Neuronal stem cell (in vitro differentiated cells): ENCODE measurements around the gene CACNB4.

ENCODE experiments used
- DNase-seq: peaks from one replicate; pipeline ENCODE4 v3.0.0-alpha.2; 2013; ENCODE audit warnings: low spot score
- H2AFZ ChIP-seq: one replicate; pipeline ENCODE4 v1.6.1; 2013; ENCODE audit warnings: mild to moderate bottlenecking, low read length, inconsistent platforms
- H2AK5ac ChIP-seq: 2 replicates; pipeline ENCODE4 v1.6.1; 2013; ENCODE audit warnings: low read depth, mild to moderate bottlenecking, inconsistent platforms, low read length, moderate library complexity, mixed read lengths
- H2BK120ac ChIP-seq: 2 replicates; pipeline ENCODE4 v1.6.1; 2013; ENCODE audit warnings: low read depth, mild to moderate bottlenecking, inconsistent platforms, low read length, moderate library complexity, mixed read lengths
- H2BK12ac ChIP-seq: one replicate; pipeline ENCODE4 v1.6.1; 2013; ENCODE audit warnings: low read length, inconsistent platforms
- H2BK15ac ChIP-seq: 2 replicates; pipeline ENCODE4 v1.6.1; 2013; ENCODE audit warnings: mild to moderate bottlenecking, low read length, inconsistent platforms, mixed read lengths
- H2BK5ac ChIP-seq: one replicate; pipeline ENCODE4 v1.6.1; 2013; ENCODE audit warnings: inconsistent platforms, mild to moderate bottlenecking, low read length, moderate library complexity
- H3K14ac ChIP-seq: one replicate; pipeline ENCODE4 v1.6.1; 2013; ENCODE audit warnings: low read length, inconsistent platforms
- H3K18ac ChIP-seq: 2 replicates; pipeline ENCODE4 v1.6.1; 2013; ENCODE audit warnings: low read length, inconsistent platforms
- H3K23ac ChIP-seq: 2 replicates; pipeline ENCODE4 v1.6.1; 2013; ENCODE audit warnings: low read depth, mild to moderate bottlenecking, mixed read lengths, low read length, inconsistent platforms; ENCODE audit not compliant: poor library complexity
- H3K27ac ChIP-seq: replicated peaks from 3 replicates; pipeline ENCODE4 v1.5.1; 2013; ENCODE audit warnings: low read length, inconsistent platforms
- H3K27me3 ChIP-seq, 3 experiments: 2 replicates each; pipeline ENCODE4 v1.6.1; 2013; ENCODE audit warnings: low read length in 3 of 3, mild to moderate bottlenecking in 2 of 3, inconsistent platforms in 1 of 3, low read depth in 1 of 3, mixed read lengths in 1 of 3, moderate library complexity in 1 of 3; ENCODE audit not compliant: control insufficient read depth in 3 of 3, insufficient read depth in 3 of 3
- H3K36me3 ChIP-seq, 2 donors: replicated peaks in 1 of 2; 2 replicates each; pipeline ENCODE4 v1.6.1; 2013; ENCODE audit warnings: low read length in 2 of 2; ENCODE audit not compliant: control insufficient read depth in 2 of 2, insufficient read depth in 2 of 2
- H3K4ac ChIP-seq: 2 replicates; pipeline ENCODE4 v1.6.1; 2013; ENCODE audit warnings: inconsistent platforms, mild to moderate bottlenecking, low read length, moderate library complexity
- H3K4me1 ChIP-seq, 2 donors: 1 replicate in 1 of 2; 2 replicates in 1 of 2; pipeline ENCODE4 v1.6.1; 2013; ENCODE audit warnings: low read length in 2 of 2, low read depth in 1 of 2; ENCODE audit not compliant: control insufficient read depth in 2 of 2, insufficient read depth in 1 of 2
- H3K4me2 ChIP-seq: one replicate; pipeline ENCODE4 v1.6.1; 2013; ENCODE audit warnings: mild to moderate bottlenecking, low read length, inconsistent platforms; ENCODE audit not compliant: insufficient read depth, poor library complexity, severe bottlenecking
- H3K4me3 ChIP-seq, 2 donors: 2 replicates each; pipeline ENCODE4 v1.5.1; 2013; ENCODE audit warnings: low read length in 2 of 2, mild to moderate bottlenecking in 2 of 2, inconsistent platforms in 1 of 2, moderate library complexity in 1 of 2
- H3K79me1 ChIP-seq: one replicate; pipeline ENCODE4 v1.6.1; 2013; ENCODE audit warnings: low read depth, mild to moderate bottlenecking, inconsistent platforms, low read length, moderate library complexity
- H3K9ac ChIP-seq: one replicate; pipeline ENCODE4 v1.6.1; 2013; ENCODE audit warnings: mild to moderate bottlenecking, low read depth, low read length, inconsistent platforms; ENCODE audit not compliant: poor library complexity
- H3K9me3 ChIP-seq, 2 donors: replicated peaks in 1 of 2; 2 replicates each; pipeline versions ENCODE3 to v1.6.1; 2013; ENCODE audit warnings: low read length in 2 of 2, mild to moderate bottlenecking in 2 of 2, inconsistent platforms in 1 of 2, low read depth in 1 of 2, mixed read lengths in 1 of 2, moderate library complexity in 1 of 2; ENCODE audit not compliant: control insufficient read depth in 2 of 2, insufficient read depth in 1 of 2
- H4K8ac ChIP-seq: one replicate; pipeline ENCODE4 v1.6.1; 2013; ENCODE audit warnings: low read depth, mild to moderate bottlenecking, inconsistent platforms, low read length, moderate library complexity
- H4K91ac ChIP-seq: one replicate; pipeline ENCODE4 v1.6.1; 2013; ENCODE audit warnings: low read length, low read depth, mild to moderate bottlenecking, inconsistent platforms; ENCODE audit not compliant: poor library complexity
- WGBS, 2 donors: extraction: QIAGEN DNeasy Blood & Tissue Kit; methylation state at CpG; one replicate each; pipeline ENCODE4 v1.1.7; 2013; ENCODE audit warnings: missing lambda C conversion rate in 2 of 2, mixed read lengths in 1 of 2; ENCODE audit not compliant: insufficient read length in 2 of 2, insufficient replicate concordance in 1 of 2; ENCODE audit errors: extremely low coverage in 2 of 2; 5-methylcytosine and 5-hydroxymethylcytosine counted together

Gene CACNB4

GRCh38 chr2:151972241-151973012, 126.4 kb downstream of the CACNB4 start:
- DNase-seq = no peak
- Histone ChIP-seq H2BK12ac (no peak overlapping the region), H3K4me2 (no peak overlapping the region), H3K27me3 (no peaks in the 10 kb centered on the region), H4K91ac (no peak overlapping the region), H3K9ac (no peak overlapping the region), H4K8ac (no peak overlapping the region), H3K4me1 (peaks cover 4 to 12% of the 10 kb centered on the region in 2 donors), H2AK5ac (no peak overlapping the region), H3K4me3 (peak overlapping the region in 1 of 2 donors; percentile 57), H3K27ac (no peak overlapping the region), H2BK15ac (no peak overlapping the region), H3K36me3 (no peaks in the 10 kb centered on the region), H3K4ac (no peak overlapping the region), H3K14ac (no peak overlapping the region), H2BK120ac (no peak overlapping the region), H3K23ac (no peak overlapping the region), H2BK5ac (no peak overlapping the region), H3K18ac (no peak overlapping the region), H3K79me1 (no peaks in the 10 kb centered on the region), H3K9me3 (no peaks in the 10 kb centered on the region), H2AFZ (peak overlapping the region; percentile 88)
- WGBS, 2 donors = no CpG with 5 or more reads among the region's 8 CpGs

GRCh38 chr2:151971301-151972051, 127.4 kb downstream of the CACNB4 start:
- Histone ChIP-seq H2BK15ac (no peak overlapping the region), H3K18ac (no peak overlapping the region), H3K36me3 (no peaks in the 10 kb centered on the region), H3K79me1 (no peaks in the 10 kb centered on the region), H3K27me3 (no peaks in the 10 kb centered on the region), H4K8ac (no peak overlapping the region), H3K23ac (peak overlapping the region; percentile 8), H3K4me2 (no peak overlapping the region), H4K91ac (no peak overlapping the region), H2BK12ac (no peak overlapping the region), H2AFZ (no peak overlapping the region), H3K27ac (no peak overlapping the region), H3K4me1 (peaks cover 4 to 12% of the 10 kb centered on the region in 2 donors), H2AK5ac (no peak overlapping the region), H3K4ac (no peak overlapping the region), H3K14ac (no peak overlapping the region), H2BK120ac (no peak overlapping the region), H3K9ac (no peak overlapping the region), H3K4me3 (no peak overlapping the region), H3K9me3 (no peaks in the 10 kb centered on the region), H2BK5ac (no peak overlapping the region)
- no CpG with 5 or more reads among the region's 13 CpGs for WGBS, 2 donors
- no peak for DNase-seq

- Histone ChIP-seq H3K9me3 (no peaks in the 10 kb centered on the region), H3K14ac (no peak overlapping the region), H3K18ac (no peak overlapping the region), H3K36me3 (no peaks in the 10 kb centered on the region), H3K79me1 (no peaks in the 10 kb centered on the region), H2BK5ac (no peak overlapping the region), H3K4me1 (peaks cover 4 to 12% of the 10 kb centered on the region in 2 donors), H3K27ac (no peak overlapping the region), H3K23ac (no peak overlapping the region), H2AK5ac (no peak overlapping the region), H2AFZ (no peak overlapping the region), H3K27me3 (no peaks in the 10 kb centered on the region), H3K4me3 (no peak overlapping the region), H2BK12ac (no peak overlapping the region), H3K4me2 (no peak overlapping the region), H3K9ac (no peak overlapping the region), H3K4ac (no peak overlapping the region), H2BK120ac (no peak overlapping the region), H2BK15ac (no peak overlapping the region), H4K8ac (no peak overlapping the region), H4K91ac (no peak overlapping the region)
- no peak for DNase-seq
- WGBS, 2 donors = no CpG with 5 or more reads among the region's 4 CpGs
Measured at GRCh38 chr2:151968770-151969470, 129.9 kb downstream of the CACNB4 start.
